H9 (cell line): Measurements from ENCODE around the gene FBXO22. TPM values are rescaled to one million over a fixed set of nuclear protein-coding genes. Genes with fewer than 3 reads are reported as not detected.

ENCODE experiments used
- DNase-seq: peaks from one replicate; pipeline ENCODE4 v3.0.0-alpha.2; 2017
- H2AFZ ChIP-seq: one replicate; pipeline ENCODE4 v1.6.1; 2013; ENCODE audit warnings: mild to moderate bottlenecking, low read length, control low read depth, moderate library complexity
- H2AK5ac ChIP-seq: 2 replicates; pipeline ENCODE4 v1.6.1; 2013; ENCODE audit warnings: low read length, control low read depth, mixed read lengths; ENCODE audit not compliant: insufficient read length
- H2BK120ac ChIP-seq: one replicate; pipeline ENCODE4 v1.6.1; 2013; ENCODE audit warnings: low read depth, mild to moderate bottlenecking, low read length, control low read depth, inconsistent platforms; ENCODE audit not compliant: poor library complexity, severe bottlenecking
- H2BK12ac ChIP-seq: 2 replicates; pipeline ENCODE4 v1.6.1; 2013; ENCODE audit warnings: low read length, control low read depth, mixed read lengths, low read depth; ENCODE audit not compliant: insufficient read length
- H2BK15ac ChIP-seq: 2 replicates; pipeline ENCODE4 v1.6.1; 2013; ENCODE audit warnings: low read depth, low read length, control low read depth
- H2BK20ac ChIP-seq: one replicate; pipeline ENCODE4 v1.6.1; 2013; ENCODE audit warnings: low read depth, mild to moderate bottlenecking, low read length, control low read depth, inconsistent platforms; ENCODE audit not compliant: poor library complexity, severe bottlenecking
- H2BK5ac ChIP-seq: 2 replicates; pipeline ENCODE4 v1.6.1; 2013; ENCODE audit warnings: low read length, control low read depth, mixed read lengths; ENCODE audit not compliant: insufficient read length
- H3K14ac ChIP-seq: 2 replicates; pipeline ENCODE4 v1.6.1; 2013; ENCODE audit warnings: low read length, control low read depth; ENCODE audit not compliant: insufficient read depth
- H3K18ac ChIP-seq: 2 replicates; pipeline ENCODE4 v1.6.1; 2013; ENCODE audit warnings: low read depth, mild to moderate bottlenecking, mixed read lengths, low read length, control low read depth; ENCODE audit not compliant: insufficient read length
- H3K23ac ChIP-seq: 2 replicates; pipeline ENCODE4 v1.6.1; 2013; ENCODE audit warnings: low read length, control low read depth, mixed read lengths, low read depth; ENCODE audit not compliant: insufficient read length
- H3K23me2 ChIP-seq: 2 replicates; pipeline ENCODE4 v1.6.1; 2013; ENCODE audit warnings: low read depth, mild to moderate bottlenecking, mixed read lengths, low read length, control low read depth; ENCODE audit not compliant: insufficient read length, poor library complexity, severe bottlenecking
- H3K27ac ChIP-seq: 2 replicates; pipeline ENCODE4 v1.5.1; 2013; ENCODE audit warnings: low read length, control low read depth, mixed read lengths, low read depth; ENCODE audit not compliant: insufficient read length
- H3K27me3 ChIP-seq: 2 replicates; pipeline ENCODE4 v1.6.1; 2013; ENCODE audit warnings: low read length, control low read depth, inconsistent platforms; ENCODE audit not compliant: insufficient read depth
- H3K4ac ChIP-seq: 2 replicates; pipeline ENCODE4 v1.6.1; 2013; ENCODE audit warnings: low read depth, mild to moderate bottlenecking, control low read depth, inconsistent platforms, low read length, moderate library complexity
- H3K4me1 ChIP-seq: 2 replicates; pipeline ENCODE4 v1.6.1; 2013; ENCODE audit warnings: low read length, control low read depth, inconsistent platforms; ENCODE audit not compliant: insufficient read depth
- H3K4me2 ChIP-seq: 2 replicates; pipeline ENCODE4 v1.6.1; 2013; ENCODE audit warnings: low read length, control low read depth, mixed read lengths; ENCODE audit not compliant: insufficient read length, insufficient read depth
- H3K56ac ChIP-seq: 2 replicates; pipeline ENCODE4 v1.6.1; 2013; ENCODE audit warnings: low read depth, mild to moderate bottlenecking, mixed read lengths, low read length, control low read depth; ENCODE audit not compliant: insufficient read length
- H3K79me1 ChIP-seq: 2 replicates; pipeline ENCODE4 v1.6.1; 2013; ENCODE audit warnings: low read depth, mild to moderate bottlenecking, moderate library complexity, low read length, control low read depth, inconsistent platforms; ENCODE audit not compliant: insufficient read depth, poor library complexity, severe bottlenecking
- H3K79me2 ChIP-seq: 2 replicates; pipeline ENCODE4 v1.6.1; 2013; ENCODE audit warnings: low read length, control low read depth, inconsistent platforms; ENCODE audit not compliant: insufficient read depth
- H3K9ac ChIP-seq: 2 replicates; pipeline ENCODE4 v1.6.1; 2013; ENCODE audit warnings: low read length, control low read depth, mixed read lengths; ENCODE audit not compliant: insufficient read length; ENCODE audit errors: extremely low read depth
- H3K9me3 ChIP-seq: one replicate; pipeline ENCODE4 v1.6.1; 2013; ENCODE audit warnings: low read depth, low read length, inconsistent platforms; ENCODE audit not compliant: control insufficient read depth
- H3T11ph ChIP-seq: one replicate; pipeline ENCODE4 v1.6.1; 2013; ENCODE audit warnings: mild to moderate bottlenecking, low read length, control low read depth, inconsistent platforms
- H4K20me1 ChIP-seq: one replicate; pipeline ENCODE4 v1.6.1; 2013; ENCODE audit not compliant: control insufficient read depth, insufficient read length, insufficient read depth
- H4K5ac ChIP-seq: 2 replicates; pipeline ENCODE4 v1.6.1; 2013; ENCODE audit warnings: low read depth, mild to moderate bottlenecking, mixed read lengths, low read length, control low read depth; ENCODE audit not compliant: insufficient read length
- H4K8ac ChIP-seq: replicated peaks from 2 replicates; pipeline ENCODE4 v1.6.1; 2013; ENCODE audit warnings: low read length, control low read depth, mixed read lengths, low read depth; ENCODE audit not compliant: insufficient read length
- H4K91ac ChIP-seq: 2 replicates; pipeline ENCODE4 v1.6.1; 2013; ENCODE audit warnings: low read depth, mild to moderate bottlenecking, moderate library complexity, mixed read lengths, low read length, control low read depth; ENCODE audit not compliant: insufficient read length
- H3K27ac Mint-ChIP-seq, 3 experiments: 2 replicates in 2 of 3; 3 replicates in 1 of 3; pipeline ENCODE4 v1.8.0; 2020 to 2021; ENCODE audit warnings: mixed read lengths in 3 of 3, mild to moderate bottlenecking in 1 of 3, moderate library complexity in 1 of 3
- H3K27me3 Mint-ChIP-seq: 2 replicates; pipeline ENCODE4 v1.8.0; 2021; ENCODE audit warnings: low read depth, mild to moderate bottlenecking, moderate library complexity, mixed read lengths
- H3K36me3 Mint-ChIP-seq, 3 experiments: 2 replicates in 2 of 3; 3 replicates in 1 of 3; pipeline ENCODE4 v1.8.0; 2020 to 2021; ENCODE audit warnings: low read depth in 3 of 3, mixed read lengths in 3 of 3; ENCODE audit not compliant: insufficient read depth in 1 of 3
- H3K4me1 Mint-ChIP-seq, 2 experiments: 2 replicates each; pipeline ENCODE4 v1.8.0; 2020; ENCODE audit warnings: mixed read lengths in 2 of 2
- H3K4me3 Mint-ChIP-seq, 2 experiments: 2 replicates in 1 of 2; 3 replicates in 1 of 2; pipeline ENCODE4 v1.8.0; 2020 to 2021; ENCODE audit warnings: mild to moderate bottlenecking in 2 of 2, mixed read lengths in 2 of 2, moderate library complexity in 1 of 2
- H3K9me3 Mint-ChIP-seq, 2 experiments: 2 replicates in 1 of 2; 3 replicates in 1 of 2; pipeline ENCODE4 v1.8.0; 2020; ENCODE audit warnings: mild to moderate bottlenecking in 2 of 2, mixed read lengths in 2 of 2, moderate library complexity in 1 of 2
- CTCF ChIP-seq: fragments of 200-600 bp; sonication (generic); conservative IDR thresholded peaks from 3 replicates; pipeline ENCODE4 v1.8.0; 2021; ENCODE audit warnings: antibody characterized with exemption, mild to moderate bottlenecking
- WGBS: extraction: QIAGEN DNeasy Blood & Tissue Kit; methylation state at CpG from one replicate; pipeline ENCODE4 v1.1.7; 2013; ENCODE audit warnings: missing lambda C conversion rate, low lambda C conversion rate, mixed read lengths; ENCODE audit not compliant: insufficient read length; ENCODE audit errors: extremely low coverage; 5-methylcytosine and 5-hydroxymethylcytosine counted together
- total RNA-seq: library from RNA; stranded (reverse); gene quantifications from 2 replicates; pipeline ENCODE4 v1.2.1, GENCODE V29; 2021

Gene FBXO22
- total RNA-seq, 1 experiment from 2014 or later, result 59.9 TPM

- no peak overlapping the region for H3K9ac ChIP-seq
- no peaks in the 10 kb centered on the region for H3K79me1 ChIP-seq
- no peak overlapping the region for H4K5ac ChIP-seq
- peaks cover 8% of the 10 kb centered on the region for H3K4me1 ChIP-seq
- no peak overlapping the region for H3K14ac ChIP-seq
- no peak overlapping the region for H3K4ac ChIP-seq
- H4K91ac ChIP-seq, result no peak overlapping the region
- H3K9me3 ChIP-seq, result no peaks in the 10 kb centered on the region
- H2BK12ac ChIP-seq, result no peak overlapping the region
- H3K4me1 Mint-ChIP-seq, result peaks cover 26 to 27% of the 10 kb centered on the region in 2 experiments
- DNase-seq, result no peak
- H3K56ac ChIP-seq, result no peak overlapping the region
- no peaks in the 10 kb centered on the region for H3K9me3 Mint-ChIP-seq
- no peak overlapping the region for H2BK15ac ChIP-seq
- H3K27me3 Mint-ChIP-seq, result no peaks in the 10 kb centered on the region
- no peak overlapping the region for H2AFZ ChIP-seq
- no peak overlapping the region for H3K27ac Mint-ChIP-seq
- no peak overlapping the region for H3K23ac ChIP-seq
- H3K4me3 Mint-ChIP-seq, result no peak overlapping the region
- no peaks in the 10 kb centered on the region for H3K23me2 ChIP-seq
- no peak overlapping the region for H2AK5ac ChIP-seq
- no peaks in the 10 kb centered on the region for H3K27me3 ChIP-seq
- H3K36me3 Mint-ChIP-seq, result peaks cover 16 to 52% (median 44%) of the 10 kb centered on the region in 3 experiments; a peak in 6 of 7 replicates
- H2BK20ac ChIP-seq, result no peak overlapping the region
- no peak overlapping the region for H2BK5ac ChIP-seq
- no peak overlapping the region for H3K4me2 ChIP-seq
- no peak overlapping the region for H3T11ph ChIP-seq
- TF ChIP-seq CTCF, result no peak
- H3K79me2 ChIP-seq, result 0 out of 2 replicates have a peak, but pooled peaks cover 1% of the 10 kb centered on the region
- H4K8ac ChIP-seq, result no peak overlapping the region
- H3K27ac ChIP-seq, result no peak overlapping the region
- H2BK120ac ChIP-seq, result no peak overlapping the region
- H3K18ac ChIP-seq, result no peak overlapping the region
- WGBS, result no CpG with 5 or more reads among the region's 5 CpGs
- no peaks in the 10 kb centered on the region for H4K20me1 ChIP-seq
Observed at GRCh38 chr15:75929799-75930565, 26.3 kb downstream of the FBXO22 start.
